Muscle of leg (tissue), 11 donors: Measurements from ENCODE around the gene CPEB1. TPM values are rescaled to one million over a fixed set of nuclear protein-coding genes. Genes with fewer than 3 reads are reported as not detected.
A peak's percentile ranks its signal among the peaks of the same experiment; 100 is the strongest.
"Not testable (repeated sequence)": the region's sequence is repeated elsewhere in the genome, so short reads cannot be mapped to it uniquely, and the experiment has no call there.

ENCODE experiments used
- DNase-seq: peaks from one replicate; pipeline ENCODE4 v3.0.0; 2013
- H3K27ac ChIP-seq: one replicate; pipeline ENCODE4 v1.5.1; 2013; ENCODE audit warnings: mild to moderate bottlenecking, low read length, control low read depth
- H3K27me3 ChIP-seq: one replicate; pipeline ENCODE4 v1.6.1; 2013; ENCODE audit warnings: low read length; ENCODE audit not compliant: control insufficient read depth, insufficient read depth
- H3K36me3 ChIP-seq: one replicate; pipeline ENCODE4 v1.6.1; 2013; ENCODE audit warnings: low read length; ENCODE audit not compliant: control insufficient read depth, insufficient read depth
- H3K4me1 ChIP-seq: one replicate; pipeline ENCODE4 v1.6.1; 2013; ENCODE audit warnings: low read length; ENCODE audit not compliant: control insufficient read depth, insufficient read depth
- H3K4me3 ChIP-seq: one replicate; pipeline ENCODE4 v1.5.1; 2013; ENCODE audit warnings: low read length, control low read depth
- H3K9me3 ChIP-seq: replicated peaks from 2 replicates; pipeline ENCODE4 v1.6.1; 2013; ENCODE audit warnings: low read depth, low read length; ENCODE audit not compliant: control insufficient read depth
- WGBS: methylation state at CpG from one replicate; pipeline ENCODE4 v1.1.5; 2013; ENCODE audit warnings: missing lambda C conversion rate; ENCODE audit not compliant: insufficient coverage; 5-methylcytosine and 5-hydroxymethylcytosine counted together
- polyA plus RNA-seq, 8 donors: library from polyadenylated mRNA; unstranded; fragments of 120-200 nt; gene quantifications; one replicate each; pipeline versions ENCODE4 v1.2.1 to v1.2.3, GENCODE V29; 2013; ENCODE audit warnings: inconsistent platforms in 1 of 8, low replicate concordance in 1 of 8; ENCODE audit not compliant: insufficient read length in 8 of 8, insufficient read depth in 1 of 8
- total RNA-seq: library from RNA; stranded (reverse); fragments of 120-200 nt; gene quantifications from one replicate; pipeline ENCODE4 v1.2.4, GENCODE V29; 2013

CPEB1 gene
- total and polyA plus RNA-seq, 9 donors, result 0.08 to 1.3 (median 0.62) TPM

DNA sequence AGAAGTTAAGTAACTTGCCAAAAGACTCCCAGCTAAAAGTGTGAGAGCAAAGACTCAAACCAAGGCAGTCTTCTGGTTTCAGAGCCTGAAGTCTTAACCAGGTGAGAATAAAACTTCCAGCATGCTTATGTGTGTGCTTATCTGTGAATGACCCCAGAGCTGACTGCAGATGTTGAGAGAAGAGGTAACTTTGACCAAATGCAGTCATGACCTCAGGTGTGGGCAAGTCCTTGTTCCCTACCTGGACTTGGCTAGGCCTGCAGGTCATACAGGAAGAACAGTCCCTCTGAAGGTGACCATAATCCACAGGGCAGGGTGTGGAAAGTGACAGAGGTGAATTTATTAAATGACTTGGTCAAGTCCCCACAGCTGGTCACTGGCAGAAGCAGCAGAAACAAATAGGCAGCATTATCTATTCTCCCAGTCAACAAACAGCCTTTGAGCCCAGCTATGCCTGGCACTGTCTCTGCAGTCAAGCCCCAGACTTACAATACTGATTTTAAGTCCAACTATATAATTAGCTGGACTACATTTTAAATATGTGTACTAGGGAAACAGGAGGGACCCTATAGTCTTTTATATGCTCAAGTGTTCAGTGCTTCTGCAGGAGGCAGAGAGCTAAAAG, 3.0 kb upstream of the CPEB1 start:
- Histone ChIP-seq H3K36me3 (no peaks in the 10 kb centered on the region), H3K4me1 (peaks cover 18% of the 10 kb centered on the region), H3K9me3 (peaks cover 2% of the 10 kb centered on the region), H3K4me3 (no peak overlapping the region), H3K27ac (no peak overlapping the region), H3K27me3 (peaks cover 58% of the 10 kb centered on the region)
- DNase-seq, result no peak

DNA sequence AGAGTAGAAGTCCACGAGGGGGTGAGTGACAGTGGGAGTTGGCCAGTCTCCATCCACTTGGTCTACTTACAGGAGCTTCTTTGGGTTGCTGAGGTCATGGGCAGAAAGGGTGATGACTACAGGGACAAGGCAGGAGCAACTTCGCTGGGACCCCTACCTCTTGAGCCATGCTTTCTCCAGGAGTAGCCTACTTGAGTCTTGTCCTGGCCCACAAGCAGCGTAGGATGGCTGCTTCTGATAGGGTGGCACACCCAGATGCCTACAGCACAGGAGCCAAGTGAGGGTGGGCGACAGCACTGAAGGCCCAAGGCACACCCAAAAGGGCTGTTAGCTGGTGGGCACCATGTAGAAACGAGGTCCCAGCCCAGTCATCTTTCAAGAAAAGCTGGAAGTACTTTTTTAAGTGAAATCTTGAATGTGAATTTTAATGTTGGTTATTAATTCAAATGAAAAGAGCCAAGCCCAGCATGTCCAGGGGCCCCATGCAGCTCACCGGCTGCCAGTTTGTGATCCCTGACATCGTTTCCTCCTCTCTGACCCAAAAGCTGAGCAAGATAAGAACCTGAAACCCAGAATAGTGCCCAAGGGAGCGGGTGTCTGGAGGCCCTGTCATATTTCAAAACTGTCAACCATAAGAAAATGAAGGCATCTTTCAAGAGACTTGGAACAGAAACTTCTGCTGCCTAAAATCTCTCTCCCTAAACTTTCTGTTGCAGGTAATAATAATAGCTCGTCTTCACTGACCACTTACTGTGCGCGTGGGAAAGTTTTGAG, 2.2 kb upstream of the CPEB1 start:
- Histone ChIP-seq H3K4me1 (peaks cover 18% of the 10 kb centered on the region), H3K27me3 (peaks cover 65% of the 10 kb centered on the region), H3K36me3 (no peaks in the 10 kb centered on the region), H3K27ac (no peak overlapping the region), H3K9me3 (peaks cover 2% of the 10 kb centered on the region), H3K4me3 (no peak overlapping the region)
- 76% methylated on average over 4 of the region's 11 CpGs for WGBS
- no peak for DNase-seq

- Histone ChIP-seq H3K27me3 (peaks cover 67% of the 10 kb centered on the region), H3K4me1 (peaks cover 18% of the 10 kb centered on the region), H3K27ac (no peak overlapping the region), H3K9me3 (peaks cover 2% of the 10 kb centered on the region), H3K36me3 (no peaks in the 10 kb centered on the region), H3K4me3 (peak overlapping the region; percentile 8)
- 8% methylated on average over 40 of the region's 41 CpGs for WGBS
- no peak for DNase-seq
These were observed 1.3 kb upstream of the CPEB1 start for GRCh38 chr15:82648257-82649103.

- peak; percentile 4 for DNase-seq
- Histone ChIP-seq H3K36me3 (no peaks in the 10 kb centered on the region), H3K27me3 (peaks cover 73% of the 10 kb centered on the region), H3K4me1 (peaks cover 18% of the 10 kb centered on the region), H3K27ac (no peak overlapping the region), H3K4me3 (peak overlapping the region; percentile 8), H3K9me3 (peaks cover 2% of the 10 kb centered on the region)
- WGBS, result under 1% methylated on average over 49 of the region's 49 CpGs
These were observed 683 bp upstream of the CPEB1 start for GRCh38 chr15:82647835-82648256.

DNA sequence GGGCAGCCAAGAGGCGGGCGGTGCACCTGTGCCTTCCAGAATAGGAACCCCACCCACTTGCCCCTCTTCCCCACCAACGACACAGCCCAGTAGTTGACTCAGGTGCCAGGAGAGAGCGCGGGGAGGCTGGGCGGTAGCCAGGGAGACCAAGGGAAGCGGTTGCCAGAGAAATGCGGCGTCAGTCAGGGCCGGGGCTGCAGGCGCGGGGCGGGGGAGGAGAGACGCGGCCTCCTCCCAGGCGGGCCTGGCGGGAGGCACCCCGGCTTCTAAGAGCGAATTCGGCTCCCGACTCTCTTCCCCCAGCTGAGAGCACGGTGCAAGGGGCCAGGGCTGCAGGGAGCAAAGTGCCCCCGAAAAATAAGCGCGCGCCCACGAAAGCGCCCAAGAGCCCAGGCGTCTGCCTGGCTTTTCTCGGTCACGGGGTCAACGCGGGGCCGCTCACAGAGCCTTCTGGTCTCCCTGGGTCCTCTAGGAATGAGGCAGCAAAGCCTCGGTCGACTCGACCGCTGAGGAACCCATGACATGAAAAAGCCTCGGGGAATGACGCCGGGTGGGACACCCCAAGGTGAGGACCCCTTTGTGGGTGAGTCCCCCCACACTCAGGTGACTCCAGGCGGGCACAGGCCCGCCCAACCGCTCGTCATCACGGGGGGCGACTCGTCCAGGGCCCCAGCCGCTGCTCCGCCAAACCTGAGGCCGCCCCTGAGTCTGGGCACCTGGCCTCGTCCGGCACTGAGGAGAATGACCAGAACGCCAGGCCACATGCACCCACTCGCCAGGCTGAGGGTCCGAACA, 716 bp downstream of the CPEB1 start:
- Histone ChIP-seq H3K9me3 (peaks cover 2% of the 10 kb centered on the region), H3K27me3 (peaks cover 80% of the 10 kb centered on the region), H3K36me3 (no peaks in the 10 kb centered on the region), H3K27ac (no peak overlapping the region), H3K4me3 (no peak overlapping the region), H3K4me1 (peaks cover 18% of the 10 kb centered on the region)
- WGBS, result 17% methylated on average over 56 of the region's 56 CpGs
- no peak for DNase-seq

DNA sequence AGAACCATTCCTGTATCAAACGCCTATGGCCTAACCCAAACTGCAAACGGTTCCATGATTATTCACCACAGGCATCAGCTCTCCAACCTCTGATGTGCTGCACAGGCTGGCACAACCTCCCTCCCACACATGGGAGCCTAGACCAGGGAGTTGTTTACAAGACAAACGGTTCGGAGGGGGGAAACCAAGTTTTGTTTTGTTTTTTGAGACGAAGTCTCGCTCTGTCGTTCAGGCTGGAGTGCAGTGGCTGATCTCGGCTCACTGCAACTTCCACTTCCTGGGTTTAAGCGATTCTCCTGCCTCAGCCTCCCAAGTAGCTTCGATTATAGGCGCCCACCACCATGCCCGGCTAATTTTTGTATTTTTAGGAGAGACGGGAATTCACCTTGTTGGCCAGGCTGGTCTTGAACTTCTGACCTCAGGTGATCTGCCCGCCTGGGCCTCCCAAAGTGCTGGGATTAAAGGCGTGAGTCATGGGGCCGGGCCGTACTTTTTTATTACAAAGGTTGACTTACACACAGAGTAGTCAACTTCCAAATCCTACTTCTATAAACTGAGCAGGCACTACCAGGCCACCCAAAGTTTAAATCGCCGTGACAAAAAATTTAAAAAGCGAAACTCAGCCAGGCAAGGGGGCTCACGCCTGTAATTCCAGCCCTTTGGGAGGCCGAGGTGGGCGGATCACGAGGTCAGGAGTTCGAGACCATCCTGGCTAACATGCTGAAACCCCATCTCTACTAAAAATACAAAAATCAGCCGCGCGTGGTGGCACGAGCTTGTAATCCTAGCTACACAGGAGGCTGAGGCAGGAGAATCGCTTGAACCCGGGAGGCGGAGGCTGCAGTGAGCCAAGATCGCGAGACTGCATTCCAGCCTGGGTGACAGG, 2.0 kb downstream of the CPEB1 start:
- Histone ChIP-seq H3K4me1 (peaks cover 18% of the 10 kb centered on the region), H3K27me3 (peaks cover 76% of the 10 kb centered on the region)
- H3K9me3 ChIP-seq, H3K36me3 ChIP-seq, H3K27ac ChIP-seq, H3K4me3 ChIP-seq, DNase-seq: not testable (repeated sequence)
- 80% methylated on average over 23 of the region's 34 CpGs for whole genome bisulfite sequencing

- H3K27me3 ChIP-seq, result peaks cover 68% of the 10 kb centered on the region
- H3K4me1 ChIP-seq, result peaks cover 18% of the 10 kb centered on the region
- DNase-seq, result no peak
- H3K27ac ChIP-seq, result no peak overlapping the region
- peaks cover 2% of the 10 kb centered on the region for H3K9me3 ChIP-seq
- WGBS, result 37% methylated on average over 3 of the region's 3 CpGs
- no peak overlapping the region for H3K4me3 ChIP-seq
- no peaks in the 10 kb centered on the region for H3K36me3 ChIP-seq
These were observed 3.2 kb downstream of the CPEB1 start for GRCh38 chr15:82643992-82644391.

GRCh38 chr15:82642656-82643055, 4.5 kb downstream of the CPEB1 start:
- DNase-seq, result no peak
- Histone ChIP-seq H3K4me3 (no peak overlapping the region), H3K27me3 (peaks cover 56% of the 10 kb centered on the region)

DNA sequence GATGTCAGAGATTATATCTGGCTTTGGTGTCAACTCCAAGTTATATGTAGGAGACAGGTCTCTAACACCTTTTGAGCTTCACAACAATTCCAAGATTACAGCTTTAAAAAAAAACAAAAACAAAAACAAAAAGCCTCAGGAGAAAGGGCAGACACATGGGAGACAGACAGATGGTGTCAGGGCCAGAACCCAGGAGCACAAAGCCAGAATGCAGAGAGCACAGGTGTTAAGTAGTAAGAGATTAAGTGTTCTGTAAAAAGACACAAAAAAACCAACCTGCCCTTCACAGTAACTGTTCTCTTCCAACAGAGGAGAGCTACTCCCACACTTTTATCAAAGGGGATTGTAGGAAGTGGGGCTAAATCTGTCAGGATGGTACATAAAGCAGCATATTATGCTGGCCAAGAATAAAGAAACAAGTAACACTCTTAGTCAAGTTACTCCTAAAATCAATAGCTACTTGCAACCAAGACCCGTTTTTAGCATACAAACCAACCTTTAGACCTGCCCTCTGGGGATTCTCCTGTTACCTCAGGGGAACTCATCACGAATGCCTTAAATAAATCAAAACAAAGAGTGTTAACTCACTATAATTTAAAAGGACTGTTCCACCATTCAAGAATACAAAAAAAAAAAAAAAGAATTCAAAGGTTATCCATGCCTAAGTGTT, 5.9 kb downstream of the CPEB1 start:
- Histone ChIP-seq H3K9me3 (no peaks in the 10 kb centered on the region), H3K4me1 (peaks cover under 1% of the 10 kb centered on the region), H3K27ac (no peak overlapping the region), H3K36me3 (no peaks in the 10 kb centered on the region), H3K27me3 (peaks cover 42% of the 10 kb centered on the region), H3K4me3 (no peak overlapping the region)
- WGBS, result 29% methylated on average over 1 of the region's 2 CpGs
- no peak for DNase-seq

More at GRCh38 chr15:82642656-82643055, 4.5 kb downstream of the CPEB1 start:
- Histone ChIP-seq H3K36me3 (no peaks in the 10 kb centered on the region), H3K9me3 (peaks cover 2% of the 10 kb centered on the region), H3K4me1 (peaks cover 11% of the 10 kb centered on the region), H3K27ac (no peak overlapping the region)
- 25% methylated on average over 1 of the region's 3 CpGs for WGBS
